GM23338 (cell line): ENCODE data around the gene HS3ST1. TPM values are rescaled to one million over a fixed set of nuclear protein-coding genes. Genes with fewer than 3 reads are reported as not detected.
A peak's percentile ranks its signal among the peaks of the same experiment; 100 is the strongest.

Experiments used
- ATAC-seq: fragments of 200-7000 bp; cut with Tn5 transposase; 3 replicates; pipeline ENCODE4 v1.9.1; 2020
- DNase-seq: peaks from one replicate; pipeline ENCODE4 v3.0.0-alpha.2; 2015; ENCODE audit warnings: low spot score
- H2AFZ ChIP-seq: fragments of 200-600 bp; sonication (generic); 2 replicates; pipeline ENCODE4 v1.8.0; 2016; ENCODE audit warnings: antibody characterized with exemption, mild to moderate bottlenecking, moderate library complexity
- H3F3A ChIP-seq: fragments of 200-600 bp; sonication (generic); replicated peaks from 2 replicates; pipeline ENCODE4 v1.8.0; 2017; ENCODE audit warnings: antibody characterized with exemption, mixed run types, low read depth
- H3K27ac ChIP-seq: fragments of 200-600 bp; sonication (generic); 2 replicates; pipeline ENCODE4 v1.6.1; 2016; ENCODE audit warnings: low read depth
- H3K27me3 ChIP-seq: fragments of 200-600 bp; sonication (generic); 2 replicates; pipeline ENCODE4 v1.8.0; 2016; ENCODE audit warnings: mild to moderate bottlenecking, mixed run types, moderate library complexity; ENCODE audit not compliant: insufficient read depth
- H3K36me3 ChIP-seq: fragments of 200-600 bp; sonication (generic); 2 replicates; pipeline ENCODE4 v1.8.0; 2016; ENCODE audit warnings: mild to moderate bottlenecking; ENCODE audit not compliant: insufficient read depth
- H3K4me1 ChIP-seq: fragments of 200-600 bp; sonication (generic); 2 replicates; pipeline ENCODE4 v1.8.0; 2016; ENCODE audit warnings: mild to moderate bottlenecking, moderate library complexity; ENCODE audit not compliant: insufficient read depth
- H3K4me2 ChIP-seq: fragments of 200-600 bp; sonication (generic); 2 replicates; pipeline ENCODE4 v1.7.1; 2017; ENCODE audit warnings: mixed run types
- H3K4me3 ChIP-seq: fragments of 200-600 bp; sonication (generic); 2 replicates; pipeline ENCODE4 v1.6.1; 2016; ENCODE audit warnings: mixed run types
- H3K79me2 ChIP-seq: fragments of 200-600 bp; sonication (generic); replicated peaks from 2 replicates; pipeline ENCODE4 v1.8.0; 2017; ENCODE audit warnings: mild to moderate bottlenecking; ENCODE audit not compliant: insufficient read depth
- H3K9me2 ChIP-seq: fragments of 200-600 bp; sonication (generic); 2 replicates; pipeline ENCODE4 v1.8.0; 2017; ENCODE audit not compliant: insufficient read depth
- H4K20me1 ChIP-seq: fragments of 200-600 bp; sonication (generic); replicated peaks from 2 replicates; pipeline ENCODE4 v1.8.0; 2017; ENCODE audit warnings: mild to moderate bottlenecking; ENCODE audit not compliant: insufficient read depth
- H3K27ac Mint-ChIP-seq: 2 replicates; pipeline ENCODE4 v1.8.0; 2020; ENCODE audit warnings: inconsistent platforms, mild to moderate bottlenecking, moderate library complexity, mixed read lengths
- H3K27me3 Mint-ChIP-seq: 3 replicates; pipeline ENCODE4 v1.8.0; 2022; ENCODE audit warnings: low read depth, mild to moderate bottlenecking, moderate library complexity, mixed read lengths, inconsistent platforms; ENCODE audit not compliant: insufficient read depth, poor library complexity
- H3K36me3 Mint-ChIP-seq: 3 replicates; pipeline ENCODE4 v1.8.0; 2021; ENCODE audit warnings: low read depth, mild to moderate bottlenecking, inconsistent platforms, moderate library complexity, mixed read lengths
- H3K4me1 Mint-ChIP-seq: 3 replicates; pipeline ENCODE4 v1.8.0; 2020; ENCODE audit warnings: mild to moderate bottlenecking, inconsistent platforms, mixed read lengths
- H3K4me3 Mint-ChIP-seq: 3 replicates; pipeline ENCODE4 v1.8.0; 2021; ENCODE audit warnings: moderate library complexity, mild to moderate bottlenecking, inconsistent platforms, mixed read lengths
- H3K9me3 Mint-ChIP-seq: 3 replicates; pipeline ENCODE4 v1.8.0; 2020; ENCODE audit warnings: moderate library complexity, mild to moderate bottlenecking, inconsistent platforms, mixed read lengths
- ETS1 ChIP-seq: IDR thresholded peaks from 2 replicates; pipeline ENCODE4 v1.6.1; 2016; ENCODE audit warnings: antibody characterized with exemption
- EZH2 ChIP-seq: fragments of 200-600 bp; sonication (generic); IDR thresholded peaks from one replicate; pipeline ENCODE4 v1.8.0; 2017; ENCODE audit warnings: antibody characterized with exemption, mild to moderate bottlenecking, low read depth; ENCODE audit not compliant: unreplicated experiment
- EZH2phosphoT487 ChIP-seq: fragments of 200-600 bp; sonication (generic); IDR thresholded peaks from one replicate; pipeline ENCODE4 v1.8.1; 2018; ENCODE audit warnings: antibody characterized with exemption; ENCODE audit not compliant: unreplicated experiment
- NANOG ChIP-seq: IDR thresholded peaks from 2 replicates; pipeline ENCODE4 v1.6.1; 2016; ENCODE audit warnings: antibody characterized with exemption, borderline replicate concordance
- POLR2AphosphoS5 ChIP-seq: IDR thresholded peaks from 2 replicates; pipeline ENCODE4 v1.6.1; 2016; ENCODE audit warnings: antibody characterized with exemption, low read depth
- STAT1 ChIP-seq: IDR thresholded peaks from one replicate; pipeline ENCODE4 v1.6.1; 2016; ENCODE audit warnings: antibody characterized with exemption; ENCODE audit not compliant: unreplicated experiment
- ZNF114 ChIP-seq: fragments of 250-450 bp; sonication (Bioruptor Pico); IDR thresholded peaks from 2 replicates; pipeline ENCODE4 v1.5.0; 2020; ENCODE audit warnings: mild to moderate bottlenecking, moderate library complexity
- ZNF331 ChIP-seq: fragments of 250-450 bp; sonication (Bioruptor Pico); IDR thresholded peaks from 2 replicates; pipeline ENCODE4 v1.5.0; 2020; ENCODE audit warnings: low read depth, mild to moderate bottlenecking, moderate library complexity
- polyA plus RNA-seq: library from polyadenylated mRNA; unstranded; fragments of >200 nt; fragmentation: Nextera tagmentation; extraction: Ambion mirVana; gene quantifications from 2 replicates; pipeline ENCODE4 v1.2.1, GENCODE V29; 2016
- total RNA-seq: library from RNA; depleted of rRNA; stranded (reverse); fragments of >200 nt; shearing (Covaris generic); gene quantifications from 2 replicates; pipeline ENCODE4 v1.2.3, GENCODE V29; 2014
- TF ChIP-seq, protein P1 (sequence below): fragments of 250-450 bp; sonication (Bioruptor Pico); IDR thresholded peaks from 2 replicates; pipeline ENCODE4 v1.5.0; 2020; ENCODE audit warnings: mild to moderate bottlenecking, moderate library complexity
- TF ChIP-seq, protein P2 (sequence below), 2 experiments: fragments of 200-600 bp in 1 of 2; sonication (generic) in 1 of 2; conservative IDR thresholded peaks; 2 replicates each; pipeline versions ENCODE4 v1.5.1 to v1.6.1; 2016 to 2017; ENCODE audit warnings: antibody characterized with exemption in 2 of 2, low read depth in 2 of 2, mild to moderate bottlenecking in 2 of 2, moderate library complexity in 1 of 2

HS3ST1 gene
- total and polyA plus RNA-seq, 2 experiments from 2014 or later, result 0.94 to 1.3 TPM

DNA sequence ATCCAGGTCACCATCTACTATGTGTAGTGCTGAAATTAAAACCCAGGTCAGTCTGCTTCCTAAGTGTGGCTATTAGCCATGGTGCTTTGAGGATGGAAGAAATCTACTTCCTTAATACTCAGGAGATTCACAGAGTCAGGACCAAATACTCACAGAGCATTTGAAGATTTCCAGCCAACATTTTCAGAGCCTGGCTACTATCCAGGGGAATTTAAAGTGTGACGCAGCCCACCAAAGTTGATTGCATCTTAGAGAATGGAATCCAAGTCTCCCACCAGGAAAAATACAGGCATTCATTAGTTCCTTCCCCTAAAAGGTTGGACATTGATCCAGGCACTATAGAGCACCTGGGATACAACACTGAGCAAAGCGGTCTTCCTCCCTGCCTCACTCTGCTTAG is 83.8 kb downstream of the HS3ST1 start (continued):
- TF ChIP-seq, protein P1, sequence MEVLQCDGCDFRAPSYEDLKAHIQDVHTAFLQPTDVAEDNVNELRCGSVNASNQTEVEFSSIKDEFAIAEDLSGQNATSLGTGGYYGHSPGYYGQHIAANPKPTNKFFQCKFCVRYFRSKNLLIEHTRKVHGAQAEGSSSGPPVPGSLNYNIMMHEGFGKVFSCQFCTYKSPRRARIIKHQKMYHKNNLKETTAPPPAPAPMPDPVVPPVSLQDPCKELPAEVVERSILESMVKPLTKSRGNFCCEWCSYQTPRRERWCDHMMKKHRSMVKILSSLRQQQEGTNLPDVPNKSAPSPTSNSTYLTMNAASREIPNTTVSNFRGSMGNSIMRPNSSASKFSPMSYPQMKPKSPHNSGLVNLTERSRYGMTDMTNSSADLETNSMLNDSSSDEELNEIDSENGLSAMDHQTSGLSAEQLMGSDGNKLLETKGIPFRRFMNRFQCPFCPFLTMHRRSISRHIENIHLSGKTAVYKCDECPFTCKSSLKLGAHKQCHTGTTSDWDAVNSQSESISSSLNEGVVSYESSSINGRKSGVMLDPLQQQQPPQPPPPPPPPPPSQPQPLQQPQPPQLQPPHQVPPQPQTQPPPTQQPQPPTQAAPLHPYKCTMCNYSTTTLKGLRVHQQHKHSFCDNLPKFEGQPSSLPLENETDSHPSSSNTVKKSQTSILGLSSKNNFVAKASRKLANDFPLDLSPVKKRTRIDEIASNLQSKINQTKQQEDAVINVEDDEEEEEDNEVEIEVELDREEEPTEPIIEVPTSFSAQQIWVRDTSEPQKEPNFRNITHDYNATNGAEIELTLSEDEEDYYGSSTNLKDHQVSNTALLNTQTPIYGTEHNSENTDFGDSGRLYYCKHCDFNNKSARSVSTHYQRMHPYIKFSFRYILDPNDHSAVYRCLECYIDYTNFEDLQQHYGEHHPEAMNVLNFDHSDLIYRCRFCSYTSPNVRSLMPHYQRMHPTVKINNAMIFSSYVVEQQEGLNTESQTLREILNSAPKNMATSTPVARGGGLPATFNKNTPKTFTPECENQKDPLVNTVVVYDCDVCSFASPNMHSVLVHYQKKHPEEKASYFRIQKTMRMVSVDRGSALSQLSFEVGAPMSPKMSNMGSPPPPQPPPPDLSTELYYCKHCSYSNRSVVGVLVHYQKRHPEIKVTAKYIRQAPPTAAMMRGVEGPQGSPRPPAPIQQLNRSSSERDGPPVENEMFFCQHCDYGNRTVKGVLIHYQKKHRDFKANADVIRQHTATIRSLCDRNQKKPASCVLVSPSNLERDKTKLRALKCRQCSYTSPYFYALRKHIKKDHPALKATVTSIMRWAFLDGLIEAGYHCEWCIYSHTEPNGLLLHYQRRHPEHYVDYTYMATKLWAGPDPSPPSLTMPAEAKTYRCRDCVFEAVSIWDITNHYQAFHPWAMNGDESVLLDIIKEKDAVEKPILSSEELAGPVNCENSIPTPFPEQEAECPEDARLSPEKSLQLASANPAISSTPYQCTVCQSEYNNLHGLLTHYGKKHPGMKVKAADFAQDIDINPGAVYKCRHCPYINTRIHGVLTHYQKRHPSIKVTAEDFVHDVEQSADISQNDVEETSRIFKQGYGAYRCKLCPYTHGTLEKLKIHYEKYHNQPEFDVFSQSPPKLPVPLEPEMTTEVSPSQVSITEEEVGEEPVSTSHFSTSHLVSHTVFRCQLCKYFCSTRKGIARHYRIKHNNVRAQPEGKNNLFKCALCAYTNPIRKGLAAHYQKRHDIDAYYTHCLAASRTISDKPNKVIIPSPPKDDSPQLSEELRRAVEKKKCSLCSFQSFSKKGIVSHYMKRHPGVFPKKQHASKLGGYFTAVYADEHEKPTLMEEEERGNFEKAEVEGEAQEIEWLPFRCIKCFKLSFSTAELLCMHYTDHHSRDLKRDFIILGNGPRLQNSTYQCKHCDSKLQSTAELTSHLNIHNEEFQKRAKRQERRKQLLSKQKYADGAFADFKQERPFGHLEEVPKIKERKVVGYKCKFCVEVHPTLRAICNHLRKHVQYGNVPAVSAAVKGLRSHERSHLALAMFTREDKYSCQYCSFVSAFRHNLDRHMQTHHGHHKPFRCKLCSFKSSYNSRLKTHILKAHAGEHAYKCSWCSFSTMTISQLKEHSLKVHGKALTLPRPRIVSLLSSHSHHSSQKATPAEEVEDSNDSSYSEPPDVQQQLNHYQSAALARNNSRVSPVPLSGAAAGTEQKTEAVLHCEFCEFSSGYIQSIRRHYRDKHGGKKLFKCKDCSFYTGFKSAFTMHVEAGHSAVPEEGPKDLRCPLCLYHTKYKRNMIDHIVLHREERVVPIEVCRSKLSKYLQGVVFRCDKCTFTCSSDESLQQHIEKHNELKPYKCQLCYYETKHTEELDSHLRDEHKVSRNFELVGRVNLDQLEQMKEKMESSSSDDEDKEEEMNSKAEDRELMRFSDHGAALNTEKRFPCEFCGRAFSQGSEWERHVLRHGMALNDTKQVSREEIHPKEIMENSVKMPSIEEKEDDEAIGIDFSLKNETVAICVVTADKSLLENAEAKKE, result no peak
- TF ChIP-seq ZNF114 (CRISPR knock-in tag) (no peak), EZH2phosphoT487 (no peak), ETS1 (no peak), NANOG (no peak), STAT1 (no peak)
- TF ChIP-seq, protein P2, sequence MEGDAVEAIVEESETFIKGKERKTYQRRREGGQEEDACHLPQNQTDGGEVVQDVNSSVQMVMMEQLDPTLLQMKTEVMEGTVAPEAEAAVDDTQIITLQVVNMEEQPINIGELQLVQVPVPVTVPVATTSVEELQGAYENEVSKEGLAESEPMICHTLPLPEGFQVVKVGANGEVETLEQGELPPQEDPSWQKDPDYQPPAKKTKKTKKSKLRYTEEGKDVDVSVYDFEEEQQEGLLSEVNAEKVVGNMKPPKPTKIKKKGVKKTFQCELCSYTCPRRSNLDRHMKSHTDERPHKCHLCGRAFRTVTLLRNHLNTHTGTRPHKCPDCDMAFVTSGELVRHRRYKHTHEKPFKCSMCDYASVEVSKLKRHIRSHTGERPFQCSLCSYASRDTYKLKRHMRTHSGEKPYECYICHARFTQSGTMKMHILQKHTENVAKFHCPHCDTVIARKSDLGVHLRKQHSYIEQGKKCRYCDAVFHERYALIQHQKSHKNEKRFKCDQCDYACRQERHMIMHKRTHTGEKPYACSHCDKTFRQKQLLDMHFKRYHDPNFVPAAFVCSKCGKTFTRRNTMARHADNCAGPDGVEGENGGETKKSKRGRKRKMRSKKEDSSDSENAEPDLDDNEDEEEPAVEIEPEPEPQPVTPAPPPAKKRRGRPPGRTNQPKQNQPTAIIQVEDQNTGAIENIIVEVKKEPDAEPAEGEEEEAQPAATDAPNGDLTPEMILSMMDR (conservative IDR thresholded peaks at IDR 0.05; ENCODE audit: low read depth in 2 of 2), result no peak

DNA sequence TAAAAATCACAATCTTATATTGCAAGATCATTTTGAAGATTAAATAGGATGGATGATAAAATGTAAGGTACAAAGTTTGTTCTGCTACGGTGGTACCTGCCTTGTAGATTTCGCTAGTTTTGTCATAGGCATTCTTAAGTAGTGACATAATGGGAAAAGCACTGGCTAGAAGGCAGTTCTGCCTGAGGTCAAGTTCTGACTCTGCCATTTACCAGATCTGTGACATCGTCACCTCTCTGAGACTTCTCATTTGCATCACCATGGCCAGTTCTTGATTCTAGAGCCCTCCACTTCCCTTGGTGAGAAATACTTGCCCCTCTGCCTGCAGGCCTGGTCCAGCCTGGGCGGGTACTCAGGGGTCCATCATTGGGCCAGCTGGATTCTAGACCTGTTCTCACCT is 85.2 kb downstream of the HS3ST1 start:
- Histone ChIP-seq H3K79me2 (no peaks in the 10 kb centered on the region), H3K4me3 (no peak overlapping the region), H3K36me3 (no peaks in the 10 kb centered on the region), H3K4me1 (no peaks in the 10 kb centered on the region), H3K27ac (no peak overlapping the region), H3K4me2 (no peak overlapping the region), H2AFZ (no peak overlapping the region), H4K20me1 (no peaks in the 10 kb centered on the region), H3F3A (no peaks in the 10 kb centered on the region), H3K27me3 (no peaks in the 10 kb centered on the region), H3K9me2 (peaks cover 3% of the 10 kb centered on the region)
- no peaks in the 10 kb centered on the region for H3K36me3 Mint-ChIP-seq
- DNase-seq (peak; percentile 13), ATAC-seq (no peak)
- no peaks in the 10 kb centered on the region for H3K9me3 Mint-ChIP-seq
- no peaks in the 10 kb centered on the region for H3K27me3 Mint-ChIP-seq
- H3K4me1 Mint-ChIP-seq, result peaks cover 8% of the 10 kb centered on the region; the same call in 1 of the 3 replicates
- no peak overlapping the region for H3K27ac Mint-ChIP-seq
- no peak overlapping the region for H3K4me3 Mint-ChIP-seq
- TF ChIP-seq EZH2 (no peak), NANOG (no peak), POLR2AphosphoS5 (no peak), ZNF331 (CRISPR knock-in tag) (no peak)
